Activated CD4-positive, alpha-beta T cell treated with anti-CD3 and anti-CD28 coated beads, Interleukin-2, amount 10 ng/mL, durations not matched to agents 24 days and 14 days (primary cell): ENCODE measurements around the gene PKNOX2. TPM values are rescaled to one million over a fixed set of nuclear protein-coding genes. Genes with fewer than 3 reads are reported as not detected.

ENCODE experiments used
- DNase-seq: peaks from one replicate; pipeline ENCODE4 v3.0.0; 2022
- H3K27ac Mint-ChIP-seq: one replicate; pipeline ENCODE4 v1.8.0; 2022; ENCODE audit warnings: mild to moderate bottlenecking, mixed read lengths
- H3K27me3 Mint-ChIP-seq: one replicate; pipeline ENCODE4 v1.8.0; 2022; ENCODE audit warnings: mixed read lengths
- H3K36me3 Mint-ChIP-seq: one replicate; pipeline ENCODE4 v1.8.0; 2022; ENCODE audit warnings: low read depth, mild to moderate bottlenecking, mixed read lengths
- H3K4me1 Mint-ChIP-seq: one replicate; pipeline ENCODE4 v1.8.0; 2021; ENCODE audit warnings: mixed read lengths
- H3K4me3 Mint-ChIP-seq: one replicate; pipeline ENCODE4 v1.8.0; 2022; ENCODE audit warnings: mild to moderate bottlenecking, moderate library complexity, mixed read lengths
- H3K9me3 Mint-ChIP-seq: one replicate; pipeline ENCODE4 v1.8.0; 2021; ENCODE audit warnings: mixed read lengths
- intact Hi-C: fragments of 100-400 bp; cut with micrococcal nuclease; formaldehyde crosslinking; loops from one replicate; pipeline ENCODE4 v1.15.1; 2023
- total RNA-seq: library from RNA; stranded (reverse); gene quantifications from 2 replicates; pipeline ENCODE4 v1.2.3, GENCODE V29; 2022

PKNOX2 gene
- total RNA-seq, 1 donor from 2014 or later = not detected

DNA sequence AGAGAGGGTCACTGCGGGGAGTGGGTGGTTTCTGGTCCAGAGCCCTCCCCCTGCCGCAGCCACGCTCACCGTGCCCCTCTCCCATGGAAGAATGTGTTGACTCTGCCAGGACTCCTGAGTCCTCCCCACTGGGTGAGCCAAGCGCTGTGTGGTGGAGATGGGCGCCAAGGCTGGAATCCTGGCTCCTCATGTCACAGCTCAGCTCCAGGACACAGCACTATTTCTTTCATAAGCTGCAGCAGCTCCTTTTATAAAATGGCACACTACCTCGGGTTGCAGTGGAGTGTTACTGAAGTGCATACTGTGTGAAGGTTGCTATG is 247.6 kb downstream of the PKNOX2 start:
- Mint-ChIP-seq H3K36me3 (no peaks in the 10 kb centered on the region), H3K27ac (no peak overlapping the region), H3K27me3 (peaks cover 5% of the 10 kb centered on the region), H3K9me3 (no peaks in the 10 kb centered on the region), H3K4me3 (no peak overlapping the region), H3K4me1 (no peaks in the 10 kb centered on the region)
- intact Hi-C loops = no loop called here
- DNase-seq = no peak

DNA sequence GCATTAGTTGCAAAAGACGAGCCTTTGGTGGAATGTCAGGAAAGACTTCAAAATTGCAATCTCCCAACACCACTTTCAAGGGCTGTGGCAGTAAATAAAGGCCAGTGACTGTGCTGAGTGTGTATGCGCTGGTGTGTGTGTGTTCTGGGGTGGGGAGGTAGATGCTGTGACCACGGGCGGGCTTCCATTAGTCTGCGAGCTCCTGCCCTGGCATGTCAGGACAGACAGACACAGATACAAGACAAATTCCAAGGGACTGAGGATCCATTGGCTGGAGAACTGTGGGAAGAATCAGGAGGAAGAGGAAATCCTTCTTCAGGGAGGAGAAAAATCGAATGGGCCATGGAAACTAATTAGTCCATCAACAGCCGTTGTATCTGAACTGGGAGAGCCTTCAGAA is 248.0 kb downstream of the PKNOX2 start:
- Mint-ChIP-seq H3K27me3 (peaks cover 5% of the 10 kb centered on the region), H3K9me3 (no peaks in the 10 kb centered on the region), H3K36me3 (no peaks in the 10 kb centered on the region), H3K4me3 (no peak overlapping the region), H3K27ac (no peak overlapping the region), H3K4me1 (no peaks in the 10 kb centered on the region)
- intact Hi-C loops = no loop called here
- no peak for DNase-seq

DNA sequence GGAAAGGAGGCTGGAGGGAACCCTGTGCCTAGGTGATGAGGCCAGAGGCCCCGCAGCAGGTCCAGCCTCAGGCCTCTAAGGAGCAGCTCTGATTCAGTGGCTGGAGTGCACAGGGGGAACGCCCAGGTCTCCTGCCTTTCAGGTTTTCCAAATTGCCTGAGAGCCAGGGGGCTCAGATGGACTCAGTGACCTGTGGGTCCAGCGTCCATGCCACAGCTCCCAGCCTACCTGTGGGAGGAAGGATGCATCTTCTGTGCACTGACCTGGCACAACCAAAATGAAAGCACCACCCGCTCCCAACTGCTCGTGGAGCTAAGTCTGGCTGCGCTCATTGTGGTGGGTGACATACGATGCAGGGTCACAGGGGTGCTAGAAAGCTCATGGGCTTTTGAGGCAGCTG is 248.7 kb downstream of the PKNOX2 start:
- H3K27ac Mint-ChIP-seq = no peak overlapping the region
- H3K27me3 Mint-ChIP-seq = peaks cover 2% of the 10 kb centered on the region
- DNase-seq = no peak
- intact Hi-C loops = no loop called here
- no peak overlapping the region for H3K4me3 Mint-ChIP-seq
- no peaks in the 10 kb centered on the region for H3K9me3 Mint-ChIP-seq
- H3K4me1 Mint-ChIP-seq = no peaks in the 10 kb centered on the region
- H3K36me3 Mint-ChIP-seq = no peaks in the 10 kb centered on the region

DNA sequence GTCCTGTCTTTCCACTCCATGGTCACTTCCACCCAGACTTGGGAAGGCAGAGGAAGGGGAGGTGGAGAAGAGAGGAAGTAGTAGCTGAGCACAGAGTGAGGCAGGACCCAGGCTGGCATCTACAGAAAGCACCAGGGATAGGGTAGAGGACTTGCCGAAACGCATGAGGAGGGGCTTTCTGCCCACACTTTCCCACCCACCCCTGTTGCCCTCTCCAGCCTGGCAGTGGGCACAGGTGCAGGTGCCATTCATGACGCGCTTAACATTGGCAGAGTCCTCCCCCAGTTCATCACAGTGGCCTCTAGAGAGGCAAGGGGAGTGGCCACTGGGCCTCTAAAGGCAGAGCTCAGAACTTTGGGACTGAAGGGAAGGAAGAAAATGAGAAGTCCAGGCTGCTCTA is 249.6 kb downstream of the PKNOX2 start:
- intact Hi-C loops = no loop called here
- H3K27ac Mint-ChIP-seq = no peak overlapping the region
- peaks cover 2% of the 10 kb centered on the region for H3K27me3 Mint-ChIP-seq
- no peak for DNase-seq
- no peaks in the 10 kb centered on the region for H3K36me3 Mint-ChIP-seq
- H3K4me3 Mint-ChIP-seq = no peak overlapping the region
- H3K4me1 Mint-ChIP-seq = no peaks in the 10 kb centered on the region
- H3K9me3 Mint-ChIP-seq = no peaks in the 10 kb centered on the region

DNA sequence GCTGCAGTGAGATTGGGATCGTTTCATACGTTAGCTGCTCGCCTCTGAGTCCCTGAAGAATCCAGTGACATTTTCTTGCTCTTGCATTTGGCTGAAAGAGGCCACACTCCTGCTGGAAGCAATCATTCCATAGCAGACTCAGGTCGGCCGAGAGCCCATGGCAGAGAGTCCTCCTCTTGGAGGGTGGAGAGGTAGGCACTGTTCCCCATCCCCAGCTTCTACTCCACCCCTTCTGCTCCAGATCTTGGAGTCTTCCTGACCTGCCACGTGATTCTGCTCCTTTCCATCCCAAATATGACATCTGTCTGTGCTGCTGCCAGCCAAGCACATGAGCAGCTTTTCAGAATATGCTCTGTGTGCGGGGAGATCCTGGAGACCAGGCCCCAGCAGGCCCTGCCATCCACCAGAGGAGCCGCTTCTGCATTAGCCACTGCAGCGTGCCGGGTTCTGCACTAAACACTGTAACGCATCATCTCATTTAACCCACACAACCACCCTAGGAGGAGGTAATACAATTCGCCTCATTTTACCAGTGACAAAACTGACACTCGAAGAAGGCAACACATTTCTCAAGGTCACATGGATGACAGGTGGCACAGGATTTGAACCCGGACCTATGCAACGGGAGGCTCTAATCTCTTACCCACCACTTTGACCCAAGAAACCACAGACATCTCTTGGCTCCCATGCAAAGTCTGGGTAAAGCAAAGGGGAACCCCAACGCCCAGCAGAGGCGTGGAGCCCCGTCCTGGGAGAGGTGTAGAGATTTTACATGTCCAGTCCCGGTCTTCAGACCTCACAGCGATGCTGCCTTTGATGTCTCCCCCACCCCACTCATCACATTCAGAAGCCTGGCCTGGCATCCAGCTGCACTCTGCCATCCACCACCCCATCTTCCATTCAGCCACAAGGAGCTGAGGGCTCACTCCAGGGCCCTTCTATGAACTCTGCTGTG is 252.7 kb downstream of the PKNOX2 start:
- H3K9me3 Mint-ChIP-seq = no peaks in the 10 kb centered on the region
- intact Hi-C loops = no loop called here
- H3K36me3 Mint-ChIP-seq = no peaks in the 10 kb centered on the region
- no peak for DNase-seq
- H3K4me3 Mint-ChIP-seq = no peak overlapping the region
- H3K4me1 Mint-ChIP-seq = no peaks in the 10 kb centered on the region
- peaks cover 6% of the 10 kb centered on the region for H3K27me3 Mint-ChIP-seq
- H3K27ac Mint-ChIP-seq = no peak overlapping the region

DNA sequence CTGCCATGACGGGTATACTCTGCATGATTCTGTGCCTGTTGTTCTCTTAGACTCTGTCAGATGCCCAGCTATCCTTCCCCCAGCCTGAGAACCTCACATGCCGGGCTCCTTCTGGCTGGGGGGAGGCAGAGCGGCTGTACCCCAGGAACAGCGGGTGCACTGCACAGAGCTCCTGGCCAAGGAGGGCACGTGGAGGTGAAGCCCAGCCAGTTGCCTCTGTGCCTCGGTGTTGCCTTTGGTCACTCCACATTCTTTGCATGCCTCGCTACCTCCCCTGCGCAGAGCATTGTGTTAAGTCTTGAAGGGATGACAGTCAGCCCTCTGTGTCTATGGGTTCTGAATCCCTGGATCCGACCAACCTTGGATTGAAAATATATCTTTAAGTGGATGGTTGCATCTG is 253.8 kb downstream of the PKNOX2 start:
- intact Hi-C loops = no loop called here
- H3K4me3 Mint-ChIP-seq = no peak overlapping the region
- H3K27me3 Mint-ChIP-seq = peaks cover 6% of the 10 kb centered on the region
- H3K36me3 Mint-ChIP-seq = no peaks in the 10 kb centered on the region
- no peak for DNase-seq
- no peaks in the 10 kb centered on the region for H3K4me1 Mint-ChIP-seq
- H3K9me3 Mint-ChIP-seq = no peaks in the 10 kb centered on the region
- no peak overlapping the region for H3K27ac Mint-ChIP-seq

DNA sequence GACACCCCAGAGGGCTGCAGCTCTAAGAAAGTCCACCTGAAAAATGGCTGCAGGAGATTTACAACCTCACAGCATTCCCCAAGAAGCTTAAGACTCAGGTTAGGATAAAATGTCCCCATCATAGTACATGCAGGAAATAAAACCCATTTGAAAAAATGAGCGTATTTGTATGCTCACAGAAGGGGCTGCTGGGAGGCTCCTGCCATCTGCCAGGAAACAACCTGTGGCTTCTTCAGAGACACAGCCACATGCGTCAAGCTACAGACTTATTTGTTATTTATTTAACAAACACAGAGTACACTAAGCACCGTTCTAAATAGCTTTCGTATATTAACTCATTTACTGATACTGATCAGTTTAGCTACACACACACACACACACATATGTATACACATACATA is 258.1 kb downstream of the PKNOX2 start:
- intact Hi-C loops = loop anchor here (5.0 kb wide), 1 partner anchor 450 kb away; no protein-coding TSS in a partner anchor
- no peak for DNase-seq
- no peaks in the 10 kb centered on the region for H3K4me1 Mint-ChIP-seq
- H3K27ac Mint-ChIP-seq = no peak overlapping the region
- H3K4me3 Mint-ChIP-seq = no peak overlapping the region
- H3K27me3 Mint-ChIP-seq = peaks cover 10% of the 10 kb centered on the region
- H3K9me3 Mint-ChIP-seq = no peaks in the 10 kb centered on the region
- no peaks in the 10 kb centered on the region for H3K36me3 Mint-ChIP-seq

DNA sequence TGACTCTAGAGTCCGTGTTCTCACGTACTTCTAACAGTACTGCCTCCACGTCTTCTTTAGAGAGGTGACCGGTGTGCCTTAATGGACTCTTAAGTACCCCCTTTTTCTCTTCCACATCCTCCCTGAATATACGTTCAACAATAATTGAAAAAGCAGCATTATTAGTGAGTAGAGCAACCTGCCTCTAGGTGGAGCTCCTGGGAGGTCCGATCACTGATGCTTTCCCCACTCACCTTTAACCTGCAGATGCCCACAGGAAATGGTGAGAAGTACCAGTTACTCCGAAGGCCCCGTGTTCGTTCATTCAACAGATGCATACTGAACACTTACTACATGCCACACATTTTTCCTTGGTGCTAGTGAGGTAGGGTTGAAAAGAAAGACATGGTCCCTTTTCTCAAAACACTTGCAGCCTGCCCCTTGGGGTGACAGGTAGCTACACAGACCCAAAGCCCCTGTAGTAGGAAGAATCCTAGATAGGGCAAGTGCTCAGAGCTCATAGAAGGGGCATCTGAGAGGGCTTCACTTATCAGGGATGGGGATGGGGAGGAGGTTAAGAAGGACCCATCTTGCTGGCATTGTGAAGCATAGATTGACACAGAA is 258.8 kb downstream of the PKNOX2 start:
- intact Hi-C loops = loop anchor here (5.0 kb wide), 1 partner anchor 449 kb away; no protein-coding TSS in a partner anchor
- Mint-ChIP-seq H3K36me3 (no peaks in the 10 kb centered on the region), H3K9me3 (no peaks in the 10 kb centered on the region), H3K27ac (no peak overlapping the region), H3K27me3 (peaks cover 13% of the 10 kb centered on the region), H3K4me1 (no peaks in the 10 kb centered on the region), H3K4me3 (no peak overlapping the region)
- peak; percentile 58 for DNase-seq

DNA sequence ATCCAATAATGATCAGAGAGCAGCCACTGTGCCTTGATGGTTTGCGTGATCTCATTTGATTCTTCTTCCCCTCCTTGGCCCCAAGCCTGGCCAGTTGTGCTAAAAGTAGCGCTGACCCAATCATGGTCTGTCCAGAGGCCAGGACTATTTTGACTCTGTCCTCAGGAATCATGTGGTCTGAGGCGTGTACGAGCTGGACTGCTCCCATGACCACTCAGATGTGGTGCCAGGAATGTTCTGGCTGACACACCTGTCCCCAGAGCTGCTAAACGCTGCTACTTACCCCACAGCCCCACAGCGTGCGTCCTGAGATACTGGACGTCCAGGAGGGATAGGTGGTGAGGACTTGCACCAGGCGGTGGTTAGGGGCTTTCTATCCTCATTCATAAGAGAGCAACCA is 261.1 kb downstream of the PKNOX2 start:
- Mint-ChIP-seq H3K36me3 (no peaks in the 10 kb centered on the region), H3K4me3 (no peak overlapping the region), H3K27me3 (peaks cover 11% of the 10 kb centered on the region), H3K4me1 (no peaks in the 10 kb centered on the region), H3K9me3 (no peaks in the 10 kb centered on the region), H3K27ac (no peak overlapping the region)
- intact Hi-C loops = no loop called here
- no peak for DNase-seq

DNA sequence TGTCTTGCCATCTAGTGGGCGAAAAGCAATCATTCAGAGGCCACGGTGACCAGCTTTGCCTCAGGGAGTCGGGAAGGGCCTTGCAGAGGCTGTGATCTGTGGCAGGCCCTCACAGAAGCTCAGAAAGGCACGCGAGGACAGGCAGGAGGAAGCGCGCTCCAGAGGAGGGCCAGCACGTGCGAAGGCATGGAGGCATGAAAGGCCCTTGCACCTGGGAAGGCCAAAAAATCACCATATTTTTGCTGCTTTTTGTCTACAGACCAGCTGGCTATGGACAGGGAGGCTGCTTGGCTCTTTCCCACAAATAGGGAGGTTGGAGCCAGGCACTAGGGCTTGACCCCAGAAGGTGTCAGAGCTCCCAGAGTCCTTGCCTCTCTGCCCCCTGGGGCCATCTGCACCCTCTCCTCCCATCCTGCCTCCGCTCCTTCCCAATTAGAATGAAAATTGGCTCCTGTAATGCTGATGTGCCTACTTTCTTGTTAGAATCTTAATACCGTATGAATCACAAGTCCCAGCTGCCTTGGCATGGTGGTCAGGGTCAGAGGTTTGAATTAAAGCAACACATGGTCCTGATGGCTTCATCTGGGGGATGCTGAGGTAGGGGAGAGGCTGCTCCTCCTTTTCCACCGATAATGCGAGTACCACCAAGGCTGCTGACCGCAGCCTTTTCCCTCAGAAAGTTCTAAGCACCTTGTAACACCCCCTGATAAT is 262.4 kb downstream of the PKNOX2 start:
- no peaks in the 10 kb centered on the region for H3K36me3 Mint-ChIP-seq
- H3K4me3 Mint-ChIP-seq = no peak overlapping the region
- no peaks in the 10 kb centered on the region for H3K9me3 Mint-ChIP-seq
- intact Hi-C loops = no loop called here
- no peaks in the 10 kb centered on the region for H3K4me1 Mint-ChIP-seq
- no peak for DNase-seq
- H3K27ac Mint-ChIP-seq = no peak overlapping the region
- peaks cover 6% of the 10 kb centered on the region for H3K27me3 Mint-ChIP-seq

DNA sequence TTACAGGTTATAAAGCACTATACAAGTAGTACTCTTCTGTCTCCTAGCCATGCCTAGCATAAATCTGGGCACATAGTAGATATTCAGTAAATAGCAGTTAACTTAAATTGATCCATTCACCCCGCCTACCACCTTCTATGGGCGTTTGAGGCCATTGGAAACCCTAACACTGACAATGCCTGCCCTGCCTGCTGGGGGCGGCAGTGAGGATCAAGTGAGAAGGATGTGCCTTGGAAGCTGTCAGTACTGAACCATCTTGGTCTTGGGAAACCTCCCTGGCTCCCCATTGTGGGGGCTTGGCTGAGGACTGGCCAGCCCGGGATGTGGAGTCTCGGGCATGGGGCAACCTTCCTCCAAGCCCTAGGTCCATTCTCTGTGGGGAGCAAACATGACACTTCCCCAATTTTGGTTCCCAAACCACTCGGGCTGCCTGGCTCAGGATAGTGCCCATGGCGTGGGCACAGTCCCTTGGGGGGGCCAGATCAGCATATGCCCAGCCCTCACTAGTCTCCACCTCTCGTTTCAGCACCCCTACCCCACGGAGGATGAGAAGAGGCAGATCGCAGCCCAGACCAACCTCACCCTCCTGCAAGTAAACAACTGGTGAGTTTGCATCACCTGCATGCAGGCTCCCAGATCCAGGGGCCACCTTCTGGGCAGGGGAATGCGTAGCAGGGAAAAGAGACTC is 264.1 kb downstream of the PKNOX2 start:
- no peaks in the 10 kb centered on the region for H3K4me1 Mint-ChIP-seq
- peaks cover 14% of the 10 kb centered on the region for H3K27me3 Mint-ChIP-seq
- H3K36me3 Mint-ChIP-seq = no peaks in the 10 kb centered on the region
- intact Hi-C loops = no loop called here
- no peaks in the 10 kb centered on the region for H3K9me3 Mint-ChIP-seq
- H3K4me3 Mint-ChIP-seq = no peak overlapping the region
- no peak overlapping the region for H3K27ac Mint-ChIP-seq
- no peak for DNase-seq

DNA sequence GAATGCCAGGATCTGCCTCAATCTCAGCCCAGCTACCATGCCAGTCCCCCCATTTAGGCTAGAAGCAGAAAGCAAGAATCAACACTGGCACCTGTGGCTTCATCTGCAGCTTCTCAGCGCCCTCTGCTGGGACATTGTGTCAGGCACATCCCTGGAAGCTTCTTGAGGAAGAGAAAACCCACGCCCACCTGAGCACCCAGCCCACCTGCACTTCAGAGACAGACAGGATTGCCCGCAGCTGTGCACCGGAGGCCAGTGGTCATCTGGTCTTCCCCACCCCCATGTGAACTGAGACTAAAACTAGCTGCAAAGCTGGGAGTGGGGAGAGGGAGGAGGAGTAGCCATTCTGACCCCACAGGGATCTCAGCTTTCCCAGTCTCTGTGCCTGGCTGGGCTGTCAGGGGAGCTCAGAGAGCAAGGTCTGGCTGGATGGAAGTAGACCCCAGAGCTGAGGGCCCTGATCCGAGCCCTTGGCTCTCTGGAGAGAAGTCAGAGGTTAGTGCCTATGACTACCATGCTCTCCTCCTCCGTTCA is 264.7 kb downstream of the PKNOX2 start:
- DNase-seq = peak; percentile 80
- Mint-ChIP-seq H3K4me3 (no peak overlapping the region), H3K9me3 (no peaks in the 10 kb centered on the region), H3K27ac (no peak overlapping the region), H3K27me3 (peaks cover 16% of the 10 kb centered on the region), H3K4me1 (no peaks in the 10 kb centered on the region), H3K36me3 (no peaks in the 10 kb centered on the region)
- intact Hi-C loops = no loop called here

DNA sequence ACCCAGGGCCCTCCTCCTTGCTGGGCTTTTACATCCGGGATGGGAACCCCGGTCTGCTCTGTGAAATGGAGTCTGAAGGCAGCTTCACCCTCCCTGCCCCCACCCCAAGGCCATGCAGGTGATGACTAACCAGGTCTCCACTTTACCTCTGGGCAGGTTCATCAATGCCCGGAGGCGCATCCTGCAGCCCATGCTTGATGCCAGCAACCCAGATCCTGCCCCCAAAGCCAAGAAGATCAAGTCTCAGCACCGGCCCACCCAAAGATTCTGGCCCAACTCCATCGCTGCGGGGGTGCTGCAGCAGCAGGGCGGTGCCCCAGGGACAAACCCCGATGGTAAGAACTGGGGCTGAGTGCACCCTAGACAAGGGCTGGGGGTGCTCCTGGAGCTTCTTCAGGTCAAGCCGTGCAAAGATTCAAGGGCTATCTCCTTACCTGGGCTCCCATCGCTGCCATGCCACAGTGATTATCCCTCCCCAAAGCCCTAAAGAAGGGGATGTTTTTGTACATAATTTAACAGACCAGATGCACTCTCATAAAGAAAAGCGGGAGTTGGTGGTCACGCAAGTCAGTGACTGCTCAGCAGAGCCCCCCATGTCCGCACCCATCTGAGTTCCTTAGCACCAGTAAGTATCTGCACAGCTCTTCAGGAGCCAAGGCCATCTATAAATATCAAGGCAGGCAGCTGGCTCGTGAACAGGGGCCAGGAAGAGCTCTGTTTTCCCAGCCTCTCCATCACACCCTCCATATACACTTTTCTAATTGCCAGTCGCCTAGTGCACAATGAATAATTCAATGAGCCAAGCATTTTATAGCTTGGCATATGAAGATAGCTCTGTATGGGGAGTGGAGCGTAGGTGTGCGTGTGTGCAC is 265.5 kb downstream of the PKNOX2 start:
- Mint-ChIP-seq H3K36me3 (no peaks in the 10 kb centered on the region), H3K4me3 (no peak overlapping the region), H3K9me3 (no peaks in the 10 kb centered on the region), H3K27ac (no peak overlapping the region), H3K27me3 (peaks cover 16% of the 10 kb centered on the region), H3K4me1 (no peaks in the 10 kb centered on the region)
- no peak for DNase-seq
- intact Hi-C loops = no loop called here
